Endothelial cell of umbilical vein (primary cell): ENCODE measurements around the gene MEF2A.

Source experiments
- EZH2 ChIP-seq: IDR thresholded peaks from 2 replicates; pipeline ENCODE4 v1.6.1; 2012; ENCODE audit warnings: borderline replicate concordance, low read depth, mild to moderate bottlenecking, moderate library complexity, low read length, inconsistent platforms; ENCODE audit not compliant: severe bottlenecking
- FOS ChIP-seq: IDR thresholded peaks from 2 replicates; pipeline ENCODE4 v1.6.1; 2011; ENCODE audit warnings: mild to moderate bottlenecking, low read length, moderate library complexity, borderline replicate concordance; ENCODE audit not compliant: insufficient read depth
- JUN ChIP-seq: IDR thresholded peaks from 2 replicates; pipeline ENCODE4 v1.6.1; 2011; ENCODE audit warnings: borderline replicate concordance, low read depth; ENCODE audit not compliant: insufficient read length, insufficient read depth
- MYC ChIP-seq: IDR thresholded peaks from one replicate; pipeline ENCODE4 v1.6.1; 2011; ENCODE audit warnings: mild to moderate bottlenecking, low read depth, low read length
- POLR2A ChIP-seq: IDR thresholded peaks from 2 replicates; pipeline ENCODE4 v1.6.1; 2012; ENCODE audit warnings: low read depth, mild to moderate bottlenecking, control low read depth, low read length
- POLR2AphosphoS5 ChIP-seq: IDR thresholded peaks from 2 replicates; pipeline ENCODE4 v1.6.1; 2012; ENCODE audit warnings: low read depth, mild to moderate bottlenecking, control low read depth, low read length, moderate library complexity; ENCODE audit not compliant: insufficient read depth
- TF ChIP-seq, protein P1 (sequence below), 2 donors: IDR thresholded peaks; 1 replicate in 1 of 2; 2 replicates in 1 of 2; pipeline ENCODE4 v1.5.1; 2011; ENCODE audit warnings: low read length in 2 of 2, mild to moderate bottlenecking in 2 of 2, moderate library complexity in 2 of 2, control low read depth in 1 of 2, inconsistent platforms in 1 of 2, low read depth in 1 of 2; ENCODE audit not compliant: insufficient read depth in 1 of 2; ENCODE audit errors: extremely low read depth in 1 of 2
- TF ChIP-seq, protein P2 (sequence below): IDR thresholded peaks from 2 replicates; pipeline ENCODE4 v1.6.1; 2011; ENCODE audit not compliant: insufficient read depth, insufficient read length

DNA sequence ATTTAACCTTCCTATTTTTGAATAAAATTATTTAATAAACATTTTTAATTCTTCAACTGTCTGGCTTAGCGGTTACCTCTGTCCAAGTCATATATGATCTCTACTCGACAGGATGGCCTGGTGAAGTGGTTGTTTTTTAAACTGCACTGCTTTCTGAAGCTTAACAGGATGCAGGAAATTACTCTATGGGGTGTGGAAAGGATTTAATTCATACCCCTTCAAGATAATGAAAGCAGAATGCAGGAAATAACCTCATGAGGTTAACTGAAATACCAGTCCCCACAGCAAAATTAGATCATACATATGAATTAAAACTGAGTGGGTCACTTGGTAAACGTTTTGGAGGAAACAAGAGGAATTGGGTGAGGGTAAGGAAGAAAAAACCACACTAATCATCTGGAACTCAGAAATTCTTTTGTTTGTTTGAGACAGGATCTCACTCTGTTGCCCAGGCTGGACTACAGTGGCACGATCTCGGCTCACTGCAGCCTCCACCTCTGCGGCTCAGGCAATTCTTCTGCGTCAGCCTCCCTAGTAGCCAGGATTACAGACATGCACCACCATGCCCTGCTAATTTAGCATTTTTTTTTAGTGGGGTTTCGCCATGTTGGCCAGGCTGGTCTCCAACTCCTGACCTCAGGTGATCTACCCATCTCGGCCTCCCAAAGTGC is 117.4 kb downstream of the MEF2A start:
- peak; percentile 40 for TF ChIP-seq POLR2A
- TF ChIP-seq, protein P1, sequence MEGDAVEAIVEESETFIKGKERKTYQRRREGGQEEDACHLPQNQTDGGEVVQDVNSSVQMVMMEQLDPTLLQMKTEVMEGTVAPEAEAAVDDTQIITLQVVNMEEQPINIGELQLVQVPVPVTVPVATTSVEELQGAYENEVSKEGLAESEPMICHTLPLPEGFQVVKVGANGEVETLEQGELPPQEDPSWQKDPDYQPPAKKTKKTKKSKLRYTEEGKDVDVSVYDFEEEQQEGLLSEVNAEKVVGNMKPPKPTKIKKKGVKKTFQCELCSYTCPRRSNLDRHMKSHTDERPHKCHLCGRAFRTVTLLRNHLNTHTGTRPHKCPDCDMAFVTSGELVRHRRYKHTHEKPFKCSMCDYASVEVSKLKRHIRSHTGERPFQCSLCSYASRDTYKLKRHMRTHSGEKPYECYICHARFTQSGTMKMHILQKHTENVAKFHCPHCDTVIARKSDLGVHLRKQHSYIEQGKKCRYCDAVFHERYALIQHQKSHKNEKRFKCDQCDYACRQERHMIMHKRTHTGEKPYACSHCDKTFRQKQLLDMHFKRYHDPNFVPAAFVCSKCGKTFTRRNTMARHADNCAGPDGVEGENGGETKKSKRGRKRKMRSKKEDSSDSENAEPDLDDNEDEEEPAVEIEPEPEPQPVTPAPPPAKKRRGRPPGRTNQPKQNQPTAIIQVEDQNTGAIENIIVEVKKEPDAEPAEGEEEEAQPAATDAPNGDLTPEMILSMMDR (IDR thresholded peaks at IDR 0.05; ENCODE audit: extremely low read depth in 1 of 2, insufficient read depth in 1 of 2, low read depth in 1 of 2, low read length in 2 of 2) = no peak
- peak; percentile 86 for TF ChIP-seq JUN
- TF ChIP-seq MYC = no peak
- peak; percentile 62 for TF ChIP-seq POLR2AphosphoS5
- no peak for TF ChIP-seq EZH2
- TF ChIP-seq FOS = peak; percentile 56
- TF ChIP-seq, protein P2, sequence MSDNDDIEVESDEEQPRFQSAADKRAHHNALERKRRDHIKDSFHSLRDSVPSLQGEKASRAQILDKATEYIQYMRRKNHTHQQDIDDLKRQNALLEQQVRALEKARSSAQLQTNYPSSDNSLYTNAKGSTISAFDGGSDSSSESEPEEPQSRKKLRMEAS = no peak
